Gastrocnemius medialis (tissue), 4 donors: ENCODE measurements around the gene BRWD1.

Source experiments
- POLR2A ChIP-seq, 2 donors: fragments of 450-650 bp; IDR thresholded peaks; one replicate each; pipeline ENCODE4 v1.6.1; 2017; ENCODE audit warnings: antibody characterized with exemption in 2 of 2, mild to moderate bottlenecking in 2 of 2, moderate library complexity in 2 of 2
- TF ChIP-seq, protein P1 (sequence below), 5 experiments: fragments of 450-650 bp in 3 of 5; fragments of 200-600 bp in 2 of 5; sonication (generic) in 2 of 5; IDR thresholded peaks in 4 of 5; conservative IDR thresholded peaks in 1 of 5; 1 replicate in 4 of 5; 2 replicates in 1 of 5; pipeline ENCODE4 v1.5.1; 2016 to 2019; ENCODE audit warnings: antibody characterized with exemption in 5 of 5, mild to moderate bottlenecking in 3 of 5, moderate library complexity in 3 of 5

DNA sequence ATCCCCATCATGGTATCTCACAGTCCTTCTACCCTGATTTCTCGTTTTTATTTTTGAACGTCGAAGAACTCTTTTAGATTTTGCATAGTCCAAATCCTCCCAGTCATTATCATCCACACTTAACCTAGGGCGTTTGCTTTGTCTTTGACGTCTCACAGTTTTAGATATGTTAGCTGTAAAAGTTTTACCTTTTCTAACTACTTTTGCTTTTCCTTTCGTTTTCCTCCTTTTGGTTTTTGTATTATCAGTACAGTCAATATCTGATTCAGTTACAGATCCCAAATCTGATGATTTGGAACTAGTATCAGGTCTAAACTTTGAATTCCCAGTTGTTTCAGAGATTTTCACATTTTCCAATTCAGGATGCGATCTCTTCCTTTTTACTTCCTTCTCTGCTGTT lies 117.1 kb downstream of the BRWD1 start:
- TF ChIP-seq, protein P1, sequence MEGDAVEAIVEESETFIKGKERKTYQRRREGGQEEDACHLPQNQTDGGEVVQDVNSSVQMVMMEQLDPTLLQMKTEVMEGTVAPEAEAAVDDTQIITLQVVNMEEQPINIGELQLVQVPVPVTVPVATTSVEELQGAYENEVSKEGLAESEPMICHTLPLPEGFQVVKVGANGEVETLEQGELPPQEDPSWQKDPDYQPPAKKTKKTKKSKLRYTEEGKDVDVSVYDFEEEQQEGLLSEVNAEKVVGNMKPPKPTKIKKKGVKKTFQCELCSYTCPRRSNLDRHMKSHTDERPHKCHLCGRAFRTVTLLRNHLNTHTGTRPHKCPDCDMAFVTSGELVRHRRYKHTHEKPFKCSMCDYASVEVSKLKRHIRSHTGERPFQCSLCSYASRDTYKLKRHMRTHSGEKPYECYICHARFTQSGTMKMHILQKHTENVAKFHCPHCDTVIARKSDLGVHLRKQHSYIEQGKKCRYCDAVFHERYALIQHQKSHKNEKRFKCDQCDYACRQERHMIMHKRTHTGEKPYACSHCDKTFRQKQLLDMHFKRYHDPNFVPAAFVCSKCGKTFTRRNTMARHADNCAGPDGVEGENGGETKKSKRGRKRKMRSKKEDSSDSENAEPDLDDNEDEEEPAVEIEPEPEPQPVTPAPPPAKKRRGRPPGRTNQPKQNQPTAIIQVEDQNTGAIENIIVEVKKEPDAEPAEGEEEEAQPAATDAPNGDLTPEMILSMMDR (IDR thresholded peaks at IDR 0.05 in 4 of 5, conservative IDR thresholded peaks at IDR 0.05 in 1 of 5) = no peak
- TF ChIP-seq POLR2A (IDR thresholded peaks at IDR 0.05) = no peak
